ENCODE measurements around the gene SON. TPM values are rescaled to one million over a fixed set of nuclear protein-coding genes. Genes with fewer than 3 reads are reported as not detected.

The SON gene
- polyA plus RNA-seq, 1 donor from 2014 or later = 123 TPM

DNA sequence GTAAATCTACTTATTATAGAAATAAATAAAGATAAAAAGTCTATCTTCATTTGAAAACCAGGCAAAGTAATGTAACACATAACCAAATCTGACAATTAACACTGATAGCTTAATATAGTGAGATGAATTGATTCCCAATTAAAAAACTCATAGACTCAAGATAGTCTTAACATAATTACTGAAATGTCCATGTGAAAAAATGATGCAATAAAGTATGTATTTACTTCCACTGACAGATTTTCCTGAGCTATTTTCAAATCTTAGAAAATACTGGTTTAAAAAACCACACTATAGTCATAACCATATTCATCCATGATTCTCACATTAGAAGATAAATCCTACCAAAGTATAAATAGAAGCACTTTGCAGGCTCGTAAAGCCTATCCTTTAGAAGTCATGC is 55.2 kb downstream of the SON start:
- no peaks in the 10 kb centered on the region for H3K9me2 ChIP-seq (ENCODE audit: insufficient read depth, low read length)
- H2AFZ ChIP-seq (ENCODE audit: low read depth, low read length) = no peak overlapping the region
- no peak for TF ChIP-seq SMC3 (conservative IDR thresholded peaks at IDR 0.05; ENCODE audit: poor library complexity)
- no peak for TF ChIP-seq TAF1 (IDR thresholded peaks at IDR 0.05; ENCODE audit: low read depth)
- TF ChIP-seq RAD21 (conservative IDR thresholded peaks at IDR 0.05) = no peak
- TF ChIP-seq EP300 (conservative IDR thresholded peaks at IDR 0.05; ENCODE audit: poor library complexity, severe bottlenecking) = no peak
- TF ChIP-seq, protein P1, sequence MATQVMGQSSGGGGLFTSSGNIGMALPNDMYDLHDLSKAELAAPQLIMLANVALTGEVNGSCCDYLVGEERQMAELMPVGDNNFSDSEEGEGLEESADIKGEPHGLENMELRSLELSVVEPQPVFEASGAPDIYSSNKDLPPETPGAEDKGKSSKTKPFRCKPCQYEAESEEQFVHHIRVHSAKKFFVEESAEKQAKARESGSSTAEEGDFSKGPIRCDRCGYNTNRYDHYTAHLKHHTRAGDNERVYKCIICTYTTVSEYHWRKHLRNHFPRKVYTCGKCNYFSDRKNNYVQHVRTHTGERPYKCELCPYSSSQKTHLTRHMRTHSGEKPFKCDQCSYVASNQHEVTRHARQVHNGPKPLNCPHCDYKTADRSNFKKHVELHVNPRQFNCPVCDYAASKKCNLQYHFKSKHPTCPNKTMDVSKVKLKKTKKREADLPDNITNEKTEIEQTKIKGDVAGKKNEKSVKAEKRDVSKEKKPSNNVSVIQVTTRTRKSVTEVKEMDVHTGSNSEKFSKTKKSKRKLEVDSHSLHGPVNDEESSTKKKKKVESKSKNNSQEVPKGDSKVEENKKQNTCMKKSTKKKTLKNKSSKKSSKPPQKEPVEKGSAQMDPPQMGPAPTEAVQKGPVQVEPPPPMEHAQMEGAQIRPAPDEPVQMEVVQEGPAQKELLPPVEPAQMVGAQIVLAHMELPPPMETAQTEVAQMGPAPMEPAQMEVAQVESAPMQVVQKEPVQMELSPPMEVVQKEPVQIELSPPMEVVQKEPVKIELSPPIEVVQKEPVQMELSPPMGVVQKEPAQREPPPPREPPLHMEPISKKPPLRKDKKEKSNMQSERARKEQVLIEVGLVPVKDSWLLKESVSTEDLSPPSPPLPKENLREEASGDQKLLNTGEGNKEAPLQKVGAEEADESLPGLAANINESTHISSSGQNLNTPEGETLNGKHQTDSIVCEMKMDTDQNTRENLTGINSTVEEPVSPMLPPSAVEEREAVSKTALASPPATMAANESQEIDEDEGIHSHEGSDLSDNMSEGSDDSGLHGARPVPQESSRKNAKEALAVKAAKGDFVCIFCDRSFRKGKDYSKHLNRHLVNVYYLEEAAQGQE (IDR thresholded peaks at IDR 0.05; ENCODE audit: borderline replicate concordance) = no peak
- TF ChIP-seq POLR2AphosphoS5 (IDR thresholded peaks at IDR 0.05) = no peak
- no peak for TF ChIP-seq MXI1 (conservative IDR thresholded peaks at IDR 0.05; ENCODE audit: poor library complexity, severe bottlenecking)
- TF ChIP-seq, protein P2, sequence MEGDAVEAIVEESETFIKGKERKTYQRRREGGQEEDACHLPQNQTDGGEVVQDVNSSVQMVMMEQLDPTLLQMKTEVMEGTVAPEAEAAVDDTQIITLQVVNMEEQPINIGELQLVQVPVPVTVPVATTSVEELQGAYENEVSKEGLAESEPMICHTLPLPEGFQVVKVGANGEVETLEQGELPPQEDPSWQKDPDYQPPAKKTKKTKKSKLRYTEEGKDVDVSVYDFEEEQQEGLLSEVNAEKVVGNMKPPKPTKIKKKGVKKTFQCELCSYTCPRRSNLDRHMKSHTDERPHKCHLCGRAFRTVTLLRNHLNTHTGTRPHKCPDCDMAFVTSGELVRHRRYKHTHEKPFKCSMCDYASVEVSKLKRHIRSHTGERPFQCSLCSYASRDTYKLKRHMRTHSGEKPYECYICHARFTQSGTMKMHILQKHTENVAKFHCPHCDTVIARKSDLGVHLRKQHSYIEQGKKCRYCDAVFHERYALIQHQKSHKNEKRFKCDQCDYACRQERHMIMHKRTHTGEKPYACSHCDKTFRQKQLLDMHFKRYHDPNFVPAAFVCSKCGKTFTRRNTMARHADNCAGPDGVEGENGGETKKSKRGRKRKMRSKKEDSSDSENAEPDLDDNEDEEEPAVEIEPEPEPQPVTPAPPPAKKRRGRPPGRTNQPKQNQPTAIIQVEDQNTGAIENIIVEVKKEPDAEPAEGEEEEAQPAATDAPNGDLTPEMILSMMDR (IDR thresholded peaks at IDR 0.05; ENCODE audit: poor library complexity, severe bottlenecking) = no peak
- TF ChIP-seq EZH2 (IDR thresholded peaks at IDR 0.05; ENCODE audit: borderline replicate concordance, insufficient read depth, low read length, poor library complexity, severe bottlenecking) = no peak
- H3K9ac ChIP-seq (ENCODE audit: low read length) = no peak overlapping the region
- no peaks in the 10 kb centered on the region for H3K79me2 ChIP-seq (replicated peaks; ENCODE audit: insufficient read depth, low read length)
- no peaks in the 10 kb centered on the region for H4K20me1 ChIP-seq (ENCODE audit: insufficient read depth)
- H3K36me3 ChIP-seq (ENCODE audit: insufficient read depth, low read length) = peaks cover 17% of the 10 kb centered on the region
- H3K4me2 ChIP-seq (ENCODE audit: low read length) = no peak overlapping the region
- H3F3A ChIP-seq (ENCODE audit: insufficient read depth, low read length, poor library complexity, severe bottlenecking) = no peaks in the 10 kb centered on the region
- H3K4me3 ChIP-seq (ENCODE audit: low read length) = no peak overlapping the region
- H3K27me3 ChIP-seq (ENCODE audit: insufficient read depth, low read depth, low read length) = no peaks in the 10 kb centered on the region
- H3K9me3 ChIP-seq (ENCODE audit: low read length) = no peaks in the 10 kb centered on the region
- no peak overlapping the region for H3K27ac ChIP-seq (ENCODE audit: low read length)

DNA sequence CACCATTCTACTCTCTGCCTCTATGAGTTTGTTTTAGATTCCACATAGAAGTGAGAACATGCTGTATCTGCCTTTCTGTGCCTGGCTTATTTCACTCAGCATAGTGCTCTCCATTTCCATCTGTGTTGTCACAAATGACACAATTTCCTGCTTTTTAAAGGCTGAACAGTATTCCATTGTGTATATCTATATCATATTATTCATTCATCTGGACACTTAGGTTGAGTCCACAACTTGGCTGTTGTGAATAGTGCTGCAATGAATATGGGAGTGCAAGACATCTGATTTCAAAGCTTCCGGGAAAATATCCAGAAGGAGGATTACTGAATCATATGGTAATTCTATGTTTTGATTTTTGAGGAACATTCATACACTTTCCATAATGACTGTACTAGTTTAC is 65.7 kb downstream of the SON start:
- Histone ChIP-seq H3K4me3 (ENCODE audit: low read length) (no peak overlapping the region), H3K4me2 (ENCODE audit: low read length) (no peak overlapping the region), H3K27ac (ENCODE audit: low read length) (no peak overlapping the region), H3K9ac (ENCODE audit: low read length) (no peak overlapping the region), H3K9me3 (ENCODE audit: low read length) (no peaks in the 10 kb centered on the region), H3K36me3 (ENCODE audit: insufficient read depth, low read length) (peaks cover 3% of the 10 kb centered on the region), H2AFZ (ENCODE audit: low read depth, low read length) (no peak overlapping the region), H3K9me2 (ENCODE audit: insufficient read depth, low read length) (no peaks in the 10 kb centered on the region), H3F3A (ENCODE audit: insufficient read depth, low read length, poor library complexity, severe bottlenecking) (no peaks in the 10 kb centered on the region), H3K27me3 (ENCODE audit: insufficient read depth, low read depth, low read length) (no peaks in the 10 kb centered on the region), H3K79me2 (replicated peaks; ENCODE audit: insufficient read depth, low read length) (no peaks in the 10 kb centered on the region), H4K20me1 (ENCODE audit: insufficient read depth) (no peaks in the 10 kb centered on the region)
- TF ChIP-seq TAF1 (IDR thresholded peaks at IDR 0.05; ENCODE audit: low read depth) = no peak
- no peak for TF ChIP-seq POLR2AphosphoS5 (IDR thresholded peaks at IDR 0.05)
- no peak for TF ChIP-seq EP300 (conservative IDR thresholded peaks at IDR 0.05; ENCODE audit: poor library complexity, severe bottlenecking)
- TF ChIP-seq EZH2 (IDR thresholded peaks at IDR 0.05; ENCODE audit: borderline replicate concordance, insufficient read depth, low read length, poor library complexity, severe bottlenecking) = no peak
- TF ChIP-seq MXI1 (conservative IDR thresholded peaks at IDR 0.05; ENCODE audit: poor library complexity, severe bottlenecking) = no peak
- no peak for TF ChIP-seq RAD21 (conservative IDR thresholded peaks at IDR 0.05)
- TF ChIP-seq, protein P2 (IDR thresholded peaks at IDR 0.05; ENCODE audit: poor library complexity, severe bottlenecking) = no peak
- TF ChIP-seq, protein P1 (IDR thresholded peaks at IDR 0.05; ENCODE audit: borderline replicate concordance) = no peak
- no peak for TF ChIP-seq SMC3 (conservative IDR thresholded peaks at IDR 0.05; ENCODE audit: poor library complexity)

All from neural cell (in vitro differentiated cells).